ENCODE measurements around the gene CADM2. TPM values are rescaled to one million over a fixed set of nuclear protein-coding genes. Genes with fewer than 3 reads are reported as not detected.
"Not testable (repeated sequence)": the region's sequence is repeated elsewhere in the genome, so short reads cannot be mapped to it uniquely, and the experiment has no call there.

CADM2 gene
- total and polyA plus RNA-seq, 2 donors from 2014 or later: 0.06 to 0.25 TPM

GRCh38 chr3:85706130-85706529 is 747.3 kb downstream of the CADM2 start:
- H3K4me3 ChIP-seq (ENCODE audit: low read length in 3 of 3): no peak overlapping the region
- H3K36me3 ChIP-seq (ENCODE audit: control insufficient read depth in 2 of 3, insufficient read depth in 3 of 3, low read length in 3 of 3): no peaks in the 10 kb centered on the region
- DNase-seq (no peak), FAIRE-seq (no peak)
- no peak for TF ChIP-seq CTCF (IDR thresholded peaks at IDR 0.05; ENCODE audit: borderline replicate concordance, extremely low read depth, insufficient read depth)
- H3K27me3 ChIP-seq (ENCODE audit: control insufficient read depth, insufficient read depth, low read length): no peaks in the 10 kb centered on the region
- intact Hi-C loops (cut with DNase I): no loop called here
- H3K4me1 ChIP-seq (ENCODE audit: control insufficient read depth in 2 of 3, insufficient read depth in 2 of 3, low read depth in 1 of 3, low read length in 3 of 3): no peaks in the 10 kb centered on the region
- H3K27ac ChIP-seq (ENCODE audit: low read depth in 2 of 2, low read length in 2 of 2): no peak overlapping the region
- no peak overlapping the region for H3K9ac ChIP-seq (ENCODE audit: low read length in 3 of 3)
- H3K9me3 ChIP-seq (ENCODE audit: control insufficient read depth in 2 of 3, insufficient read depth in 1 of 3, low read length in 3 of 3): no peaks in the 10 kb centered on the region

DNA sequence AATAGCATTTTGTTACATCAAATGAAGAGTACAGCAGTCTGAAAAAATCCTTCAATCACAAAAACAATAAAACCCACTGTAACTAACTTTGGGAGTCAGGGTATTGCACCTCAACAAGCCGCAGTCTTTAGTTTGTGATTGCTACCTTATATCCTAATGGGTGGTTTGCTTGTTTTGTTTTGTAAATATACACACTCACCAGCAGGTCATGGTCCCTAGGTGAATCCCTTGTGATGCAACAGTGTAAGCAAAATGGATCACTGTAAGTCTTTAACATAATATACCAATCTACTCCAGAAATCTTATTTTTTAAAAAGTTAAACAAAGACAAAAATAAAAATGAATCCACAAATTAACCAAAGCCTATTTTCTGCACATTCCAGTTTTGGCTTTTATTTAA is 749.5 kb downstream of the CADM2 start:
- FAIRE-seq; H3K9me3 ChIP-seq (ENCODE audit: control insufficient read depth in 2 of 3, insufficient read depth in 1 of 3, low read length in 3 of 3); H3K4me1 ChIP-seq (ENCODE audit: control insufficient read depth in 2 of 3, insufficient read depth in 2 of 3, low read depth in 1 of 3, low read length in 3 of 3); H3K27ac ChIP-seq (ENCODE audit: low read depth in 2 of 2, low read length in 2 of 2); DNase-seq; intact Hi-C loops (cut with DNase I); H3K9ac ChIP-seq (ENCODE audit: low read length in 3 of 3); H3K27me3 ChIP-seq (ENCODE audit: control insufficient read depth, insufficient read depth, low read length); H3K4me3 ChIP-seq (ENCODE audit: low read length in 3 of 3); H3K36me3 ChIP-seq (ENCODE audit: control insufficient read depth in 2 of 3, insufficient read depth in 3 of 3, low read length in 3 of 3): not testable (repeated sequence)

- H3K27me3 ChIP-seq (ENCODE audit: control insufficient read depth, insufficient read depth, low read length): no peaks in the 10 kb centered on the region
- no peak for FAIRE-seq
- intact Hi-C loops (cut with DNase I): no loop called here
Measured at GRCh38 chr3:85709346-85709892, 750.6 kb downstream of the CADM2 start.

DNA sequence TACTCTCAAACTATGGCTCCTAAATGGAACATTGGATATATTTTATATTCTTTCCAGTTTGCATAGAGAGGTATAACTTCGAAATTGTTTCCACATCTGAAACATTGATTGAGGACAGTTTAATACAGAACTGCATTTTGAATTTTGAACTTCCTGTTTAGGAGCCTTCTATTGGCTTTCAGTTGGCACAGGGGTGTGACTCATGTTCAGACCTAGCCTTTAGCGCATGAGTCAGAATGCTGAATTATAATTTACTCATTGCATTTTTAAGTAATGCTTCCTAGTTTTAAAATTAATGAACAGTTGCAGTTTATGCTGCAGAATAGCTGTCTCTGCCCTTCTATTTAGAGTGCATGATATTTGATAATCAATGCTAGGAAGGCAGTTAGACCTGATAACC is 751.7 kb downstream of the CADM2 start:
- no peaks in the 10 kb centered on the region for H3K4me1 ChIP-seq (ENCODE audit: control insufficient read depth in 2 of 3, insufficient read depth in 2 of 3, low read depth in 1 of 3, low read length in 3 of 3)
- no peak for FAIRE-seq
- no peak for DNase-seq
- no peak overlapping the region for H3K27ac ChIP-seq (ENCODE audit: low read depth in 2 of 2, low read length in 2 of 2)
- no peak for TF ChIP-seq CTCF (IDR thresholded peaks at IDR 0.05; ENCODE audit: borderline replicate concordance, extremely low read depth, insufficient read depth)
- H3K27me3 ChIP-seq (ENCODE audit: control insufficient read depth, insufficient read depth, low read length): no peaks in the 10 kb centered on the region
- H3K9me3 ChIP-seq (ENCODE audit: control insufficient read depth in 2 of 3, insufficient read depth in 1 of 3, low read length in 3 of 3): no peaks in the 10 kb centered on the region
- H3K4me3 ChIP-seq (ENCODE audit: low read length in 3 of 3): no peak overlapping the region
- intact Hi-C loops (cut with DNase I): no loop called here
- no peaks in the 10 kb centered on the region for H3K36me3 ChIP-seq (ENCODE audit: control insufficient read depth in 2 of 3, insufficient read depth in 3 of 3, low read length in 3 of 3)
- H3K9ac ChIP-seq (ENCODE audit: low read length in 3 of 3): no peak overlapping the region

More at GRCh38 chr3:85709346-85709892, 750.6 kb downstream of the CADM2 start:
- Histone ChIP-seq H3K9me3 (ENCODE audit: control insufficient read depth in 2 of 3, insufficient read depth in 1 of 3, low read length in 3 of 3) (no peaks in the 10 kb centered on the region), H3K27ac (ENCODE audit: low read depth in 2 of 2, low read length in 2 of 2) (no peak overlapping the region), H3K9ac (ENCODE audit: low read length in 3 of 3) (no peak overlapping the region), H3K4me3 (ENCODE audit: low read length in 3 of 3) (no peak overlapping the region), H3K4me1 (ENCODE audit: control insufficient read depth in 2 of 3, insufficient read depth in 2 of 3, low read depth in 1 of 3, low read length in 3 of 3) (no peaks in the 10 kb centered on the region), H3K36me3 (ENCODE audit: control insufficient read depth in 2 of 3, insufficient read depth in 3 of 3, low read length in 3 of 3) (no peaks in the 10 kb centered on the region)
- no peak for DNase-seq
- no peak for TF ChIP-seq CTCF (IDR thresholded peaks at IDR 0.05; ENCODE audit: borderline replicate concordance, extremely low read depth, insufficient read depth)

Measured in kidney (tissue), 14 donors.